Measurements from ENCODE around the gene FALEC.

The FALEC gene

DNA sequence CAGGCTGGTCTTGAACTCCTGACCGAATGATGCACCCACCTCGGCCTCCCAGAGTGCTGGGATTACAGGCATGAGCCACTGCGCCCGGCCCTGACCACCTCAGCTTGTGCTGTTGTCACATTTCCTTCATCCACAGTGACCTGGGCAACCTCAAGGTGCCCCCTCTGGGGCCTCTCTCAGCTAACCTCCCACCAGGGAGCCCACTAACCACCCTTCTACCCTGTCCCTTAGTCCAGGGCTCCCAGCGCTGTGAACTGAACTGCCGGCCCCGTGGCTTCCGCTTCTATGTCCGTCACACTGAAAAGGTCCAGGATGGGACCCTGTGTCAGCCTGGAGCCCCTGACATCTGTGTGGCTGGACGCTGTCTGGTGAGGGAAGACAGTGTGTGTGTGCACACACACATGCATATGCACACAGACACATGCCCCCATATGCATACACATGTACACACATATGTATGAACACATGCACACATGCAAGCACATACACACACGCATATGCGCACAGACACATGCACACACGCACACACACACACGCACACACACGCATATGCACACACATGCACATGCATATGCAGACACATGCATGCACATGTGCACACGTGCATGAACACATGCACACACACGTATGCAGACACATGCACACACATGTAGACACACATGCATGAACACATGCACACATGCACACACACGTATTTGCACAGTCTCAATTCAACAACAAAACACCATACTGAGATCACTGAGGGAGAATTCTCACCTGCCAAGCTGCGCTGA, 39.8 kb downstream of the FALEC start:
- TF ChIP-seq, protein P1, sequence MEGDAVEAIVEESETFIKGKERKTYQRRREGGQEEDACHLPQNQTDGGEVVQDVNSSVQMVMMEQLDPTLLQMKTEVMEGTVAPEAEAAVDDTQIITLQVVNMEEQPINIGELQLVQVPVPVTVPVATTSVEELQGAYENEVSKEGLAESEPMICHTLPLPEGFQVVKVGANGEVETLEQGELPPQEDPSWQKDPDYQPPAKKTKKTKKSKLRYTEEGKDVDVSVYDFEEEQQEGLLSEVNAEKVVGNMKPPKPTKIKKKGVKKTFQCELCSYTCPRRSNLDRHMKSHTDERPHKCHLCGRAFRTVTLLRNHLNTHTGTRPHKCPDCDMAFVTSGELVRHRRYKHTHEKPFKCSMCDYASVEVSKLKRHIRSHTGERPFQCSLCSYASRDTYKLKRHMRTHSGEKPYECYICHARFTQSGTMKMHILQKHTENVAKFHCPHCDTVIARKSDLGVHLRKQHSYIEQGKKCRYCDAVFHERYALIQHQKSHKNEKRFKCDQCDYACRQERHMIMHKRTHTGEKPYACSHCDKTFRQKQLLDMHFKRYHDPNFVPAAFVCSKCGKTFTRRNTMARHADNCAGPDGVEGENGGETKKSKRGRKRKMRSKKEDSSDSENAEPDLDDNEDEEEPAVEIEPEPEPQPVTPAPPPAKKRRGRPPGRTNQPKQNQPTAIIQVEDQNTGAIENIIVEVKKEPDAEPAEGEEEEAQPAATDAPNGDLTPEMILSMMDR (IDR thresholded peaks at IDR 0.05) = no peak
- TF ChIP-seq ZFX (IDR thresholded peaks at IDR 0.05; ENCODE audit: borderline replicate concordance) = no peak
- H3K27ac ChIP-seq = no peak overlapping the region

DNA sequence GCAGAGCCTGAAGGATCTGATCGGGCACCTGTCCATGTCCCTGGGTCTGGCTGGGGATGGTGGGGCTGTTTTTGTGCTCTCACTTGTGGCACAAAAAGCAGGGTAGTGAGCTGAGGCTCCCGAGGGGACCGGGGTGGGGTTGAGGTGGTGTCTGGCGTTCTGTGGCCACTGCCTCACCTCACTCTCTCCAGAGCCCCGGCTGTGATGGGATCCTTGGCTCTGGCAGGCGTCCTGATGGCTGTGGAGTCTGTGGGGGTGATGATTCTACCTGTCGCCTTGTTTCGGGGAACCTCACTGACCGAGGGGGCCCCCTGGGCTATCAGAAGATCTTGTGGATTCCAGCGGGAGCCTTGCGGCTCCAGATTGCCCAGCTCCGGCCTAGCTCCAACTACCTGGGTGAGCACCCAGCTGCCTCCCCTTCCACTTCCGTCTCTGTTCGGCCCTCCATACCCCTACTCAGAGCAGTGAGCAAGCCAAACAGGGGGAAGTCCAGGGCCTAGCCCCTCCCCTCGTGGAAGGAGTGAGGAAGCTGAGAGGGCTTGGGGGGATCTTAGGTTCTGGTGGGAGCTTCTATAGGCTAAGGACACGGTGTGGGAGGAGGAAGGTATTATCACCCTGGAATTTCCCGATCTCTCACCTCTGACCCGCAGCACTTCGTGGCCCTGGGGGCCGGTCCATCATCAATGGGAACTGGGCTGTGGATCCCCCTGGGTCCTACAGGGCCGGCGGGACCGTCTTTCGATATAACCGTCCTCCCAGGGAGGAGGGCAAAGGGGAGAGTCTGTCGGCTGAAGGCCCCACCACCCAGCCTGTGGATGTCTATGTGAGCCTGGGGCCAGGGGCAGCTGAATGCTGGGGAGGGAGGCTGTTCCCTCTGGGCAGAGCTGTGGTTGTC, 40.7 kb downstream of the FALEC start:
- H3K27ac ChIP-seq = no peak overlapping the region
- TF ChIP-seq, protein P1 (IDR thresholded peaks at IDR 0.05) = no peak
- no peak for TF ChIP-seq ZFX (IDR thresholded peaks at IDR 0.05; ENCODE audit: borderline replicate concordance)

DNA sequence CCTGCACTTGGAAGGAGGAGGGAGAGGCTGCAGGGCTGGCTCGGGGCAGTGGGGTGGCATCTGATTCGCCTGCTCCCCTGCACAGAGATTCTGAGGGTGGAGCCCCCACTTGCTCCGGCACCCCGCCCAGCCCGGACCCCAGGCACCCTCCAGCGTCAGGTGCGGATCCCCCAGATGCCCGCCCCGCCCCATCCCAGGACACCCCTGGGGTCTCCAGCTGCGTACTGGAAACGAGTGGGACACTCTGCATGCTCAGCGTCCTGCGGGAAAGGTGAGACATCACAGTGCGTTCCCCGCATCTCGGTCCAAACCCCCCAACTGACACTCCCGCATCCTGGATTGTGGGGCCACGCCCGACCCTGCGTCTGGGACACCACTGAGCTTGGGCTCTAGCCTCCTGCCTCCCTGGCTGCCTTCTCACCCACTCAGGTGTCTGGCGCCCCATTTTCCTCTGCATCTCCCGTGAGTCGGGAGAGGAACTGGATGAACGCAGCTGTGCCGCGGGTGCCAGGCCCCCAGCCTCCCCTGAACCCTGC, 41.6 kb downstream of the FALEC start:
- TF ChIP-seq, protein P1 (IDR thresholded peaks at IDR 0.05) = no peak
- TF ChIP-seq ZFX (IDR thresholded peaks at IDR 0.05; ENCODE audit: borderline replicate concordance) = no peak
- H3K27ac ChIP-seq = no peak overlapping the region

DNA sequence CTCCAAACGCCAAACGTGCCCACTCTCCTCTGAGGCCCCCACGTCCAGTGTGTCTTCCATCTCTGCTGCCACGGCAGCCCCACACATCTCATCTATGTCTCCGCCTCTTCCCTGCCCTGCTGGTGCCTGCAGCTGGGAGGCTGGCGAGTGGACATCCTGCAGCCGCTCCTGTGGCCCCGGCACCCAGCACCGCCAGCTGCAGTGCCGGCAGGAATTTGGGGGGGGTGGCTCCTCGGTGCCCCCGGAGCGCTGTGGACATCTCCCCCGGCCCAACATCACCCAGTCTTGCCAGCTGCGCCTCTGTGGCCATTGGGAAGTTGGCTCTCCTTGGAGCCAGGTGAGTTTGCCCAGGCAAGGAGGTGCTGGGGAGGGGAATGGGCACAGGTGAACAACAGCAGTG, 42.3 kb downstream of the FALEC start:
- no peak for TF ChIP-seq ZFX (IDR thresholded peaks at IDR 0.05; ENCODE audit: borderline replicate concordance)
- TF ChIP-seq, protein P1 (IDR thresholded peaks at IDR 0.05) = no peak
- H3K27ac ChIP-seq = no peak overlapping the region

DNA sequence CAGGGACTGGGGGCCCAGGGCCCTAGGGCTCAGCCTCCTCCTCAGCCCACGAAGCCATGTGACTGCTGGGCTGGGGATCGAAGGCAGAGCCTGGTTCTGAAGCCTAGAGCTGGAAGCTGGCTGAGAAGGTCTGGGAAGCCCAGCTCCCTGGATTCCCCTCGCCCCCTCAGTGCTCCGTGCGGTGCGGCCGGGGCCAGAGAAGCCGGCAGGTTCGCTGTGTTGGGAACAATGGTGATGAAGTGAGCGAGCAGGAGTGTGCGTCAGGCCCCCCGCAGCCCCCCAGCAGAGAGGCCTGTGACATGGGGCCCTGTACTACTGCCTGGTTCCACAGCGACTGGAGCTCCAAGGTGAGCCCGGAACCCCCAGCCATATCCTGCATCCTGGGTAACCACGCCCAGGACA, 42.8 kb downstream of the FALEC start:
- TF ChIP-seq, protein P1 (IDR thresholded peaks at IDR 0.05) = no peak
- TF ChIP-seq ZFX (IDR thresholded peaks at IDR 0.05; ENCODE audit: borderline replicate concordance) = no peak
- no peak overlapping the region for H3K27ac ChIP-seq

DNA sequence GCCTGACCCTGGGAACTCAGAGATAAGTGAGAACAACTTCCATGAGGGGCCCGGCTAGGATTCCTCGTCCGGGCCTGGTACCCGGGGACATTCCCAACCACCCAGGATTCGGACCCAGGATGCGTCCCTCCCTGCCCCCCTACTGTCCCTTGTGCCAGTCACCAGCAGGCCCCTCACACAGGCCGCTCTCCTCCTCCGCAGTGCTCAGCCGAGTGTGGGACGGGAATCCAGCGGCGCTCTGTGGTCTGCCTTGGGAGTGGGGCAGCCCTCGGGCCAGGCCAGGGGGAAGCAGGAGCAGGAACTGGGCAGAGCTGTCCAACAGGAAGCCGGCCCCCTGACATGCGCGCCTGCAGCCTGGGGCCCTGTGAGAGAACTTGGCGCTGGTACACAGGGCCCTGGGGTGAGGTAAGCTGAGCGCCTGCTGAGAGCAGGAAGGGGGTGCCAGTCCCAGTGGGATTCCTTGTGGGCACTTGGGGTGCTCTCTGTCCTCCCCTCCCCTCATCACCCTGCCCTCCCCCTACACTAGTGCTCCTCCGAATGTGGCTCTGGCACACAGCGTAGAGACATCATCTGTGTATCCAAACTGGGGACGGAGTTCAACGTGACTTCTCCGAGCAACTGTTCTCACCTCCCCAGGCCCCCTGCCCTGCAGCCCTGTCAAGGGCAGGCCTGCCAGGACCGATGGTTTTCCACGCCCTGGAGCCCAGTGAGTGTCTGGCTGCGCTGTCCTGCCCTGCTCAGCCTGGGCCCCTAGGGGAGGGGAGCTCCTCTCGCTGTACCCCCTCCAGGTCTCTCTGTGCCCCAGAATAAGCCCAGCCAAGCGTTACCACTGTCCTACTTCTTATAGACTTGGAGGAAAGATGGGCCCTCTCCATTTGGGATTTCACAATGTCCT, 43.5 kb downstream of the FALEC start:
- TF ChIP-seq ZFX (IDR thresholded peaks at IDR 0.05; ENCODE audit: borderline replicate concordance) = no peak
- TF ChIP-seq, protein P1 (IDR thresholded peaks at IDR 0.05) = no peak
- no peak overlapping the region for H3K27ac ChIP-seq

Data from 22Rv1 (cell line).